ENCODE data around the gene GSDME.

- no peak for TF ChIP-seq CTCF (IDR thresholded peaks at IDR 0.05)
- no peak for TF ChIP-seq POLR2A (IDR thresholded peaks at IDR 0.05)
Observed at GRCh38 chr7:24786941-24787340, 29.7 kb upstream of the GSDME start.

Data from lower leg skin (tissue), 3 donors.